ENCODE data around the gene CCDC197.

The CCDC197 gene

GRCh38 chr14:94027566-94028449, 30.7 kb downstream of the CCDC197 start:
- DNase-seq: no peak

GRCh38 chr14:94028450-94028826, 31.3 kb downstream of the CCDC197 start:
- DNase-seq: peak in 1 of 2 experiments; percentile 5

- DNase-seq: no peak
Measured at GRCh38 chr14:94029265-94029664, 32.2 kb downstream of the CCDC197 start.

- DNase-seq: no peak
Measured at GRCh38 chr14:94029671-94030203, 32.6 kb downstream of the CCDC197 start.

GRCh38 chr14:94030571-94030970, 33.5 kb downstream of the CCDC197 start:
- DNase-seq: no peak

GRCh38 chr14:94031161-94031882, 34.2 kb downstream of the CCDC197 start:
- no peak for DNase-seq

GRCh38 chr14:94031883-94032279, 34.8 kb downstream of the CCDC197 start:
- no peak for DNase-seq

- DNase-seq: no peak
Measured at GRCh38 chr14:94034886-94035285, 37.8 kb downstream of the CCDC197 start.

GRCh38 chr14:94036313-94037167, 39.4 kb downstream of the CCDC197 start:
- DNase-seq: peak; percentile 30 to 57

GRCh38 chr14:94037954-94038353, 40.9 kb downstream of the CCDC197 start:
- DNase-seq: no peak

GRCh38 chr14:94038510-94038909, 41.4 kb downstream of the CCDC197 start:
- DNase-seq: no peak

- no peak for DNase-seq
Measured at GRCh38 chr14:94038921-94039629, 42.0 kb downstream of the CCDC197 start.

GRCh38 chr14:94040247-94040646, 43.1 kb downstream of the CCDC197 start:
- DNase-seq: no peak

- DNase-seq: no peak
Measured at GRCh38 chr14:94040796-94041195, 43.7 kb downstream of the CCDC197 start.

- no peak for DNase-seq
Measured at GRCh38 chr14:94041551-94042346, 44.6 kb downstream of the CCDC197 start.

GRCh38 chr14:94042433-94043091, 45.5 kb downstream of the CCDC197 start:
- no peak for DNase-seq

- no peak for DNase-seq
Measured at GRCh38 chr14:94043111-94043755, 46.1 kb downstream of the CCDC197 start.

GRCh38 chr14:94043756-94044475, 46.8 kb downstream of the CCDC197 start:
- DNase-seq: no peak

GRCh38 chr14:94044476-94045091, 47.5 kb downstream of the CCDC197 start:
- DNase-seq: no peak
